Duodenal mucosa (tissue), 2 donors: ENCODE results near the gene ADIG.
"Not testable (repeated sequence)": the region's sequence is repeated elsewhere in the genome, so short reads cannot be mapped to it uniquely, and the experiment has no call there.

Experiments
- H3K27ac ChIP-seq: one replicate; pipeline ENCODE4 v1.7.0; 2013; ENCODE audit warnings: low read depth, low read length
- H3K27me3 ChIP-seq, 2 donors: one replicate each; pipeline ENCODE4 v1.7.0; 2013; ENCODE audit warnings: low read length in 2 of 2, control low read depth in 1 of 2; ENCODE audit not compliant: insufficient read depth in 2 of 2, control insufficient read depth in 1 of 2
- H3K36me3 ChIP-seq, 2 donors: one replicate each; pipeline ENCODE4 v1.7.0; 2013; ENCODE audit warnings: low read length in 2 of 2, control low read depth in 1 of 2; ENCODE audit not compliant: insufficient read depth in 2 of 2, control insufficient read depth in 1 of 2
- H3K4me1 ChIP-seq, 2 donors: one replicate each; pipeline ENCODE4 v1.7.0; 2013; ENCODE audit warnings: low read length in 2 of 2, control low read depth in 1 of 2; ENCODE audit not compliant: insufficient read depth in 2 of 2, control insufficient read depth in 1 of 2
- H3K4me3 ChIP-seq, 2 donors: one replicate each; pipeline ENCODE4 v1.7.0; 2013; ENCODE audit warnings: low read length in 2 of 2, low read depth in 1 of 2
- H3K9ac ChIP-seq, 2 donors: one replicate each; pipeline ENCODE4 v1.7.0; 2013; ENCODE audit warnings: low read length in 2 of 2, low read depth in 1 of 2
- H3K9me3 ChIP-seq, 2 donors: one replicate each; pipeline ENCODE4 v1.7.0; 2013; ENCODE audit warnings: low read length in 2 of 2, control low read depth in 1 of 2; ENCODE audit not compliant: control insufficient read depth in 1 of 2

The ADIG gene

GRCh38 chr20:38588303-38588702 is 7.3 kb downstream of the ADIG start:
- Histone ChIP-seq H3K4me1 (no peaks in the 10 kb centered on the region), H3K9me3 (no peaks in the 10 kb centered on the region), H3K36me3 (no peaks in the 10 kb centered on the region), H3K27me3 (no peaks in the 10 kb centered on the region), H3K4me3 (no peak overlapping the region), H3K9ac (no peak overlapping the region), H3K27ac (no peak overlapping the region)

GRCh38 chr20:38589351-38589750 is 8.4 kb downstream of the ADIG start:
- Histone ChIP-seq H3K36me3 (no peaks in the 10 kb centered on the region), H3K4me3 (no peak overlapping the region), H3K27ac (no peak overlapping the region), H3K9me3 (no peaks in the 10 kb centered on the region), H3K27me3 (no peaks in the 10 kb centered on the region), H3K4me1 (no peaks in the 10 kb centered on the region), H3K9ac (no peak overlapping the region)

- Histone ChIP-seq H3K36me3 (no peaks in the 10 kb centered on the region), H3K4me1 (no peaks in the 10 kb centered on the region), H3K9ac (no peak overlapping the region), H3K9me3 (no peaks in the 10 kb centered on the region), H3K27ac (no peak overlapping the region), H3K27me3 (no peaks in the 10 kb centered on the region), H3K4me3 (no peak overlapping the region)
Observed at GRCh38 chr20:38589967-38590675, 9.1 kb downstream of the ADIG start.

GRCh38 chr20:38590676-38591473 is 9.9 kb downstream of the ADIG start:
- no peaks in the 10 kb centered on the region for H3K27me3 ChIP-seq
- no peaks in the 10 kb centered on the region for H3K36me3 ChIP-seq
- no peaks in the 10 kb centered on the region for H3K4me1 ChIP-seq
- no peaks in the 10 kb centered on the region for H3K9me3 ChIP-seq
- H3K4me3 ChIP-seq: no peak overlapping the region
- no peak overlapping the region for H3K9ac ChIP-seq
- H3K27ac ChIP-seq: no peak overlapping the region

- no peaks in the 10 kb centered on the region for H3K4me1 ChIP-seq
- no peaks in the 10 kb centered on the region for H3K36me3 ChIP-seq
- no peak overlapping the region for H3K9ac ChIP-seq
- H3K9me3 ChIP-seq: no peaks in the 10 kb centered on the region
- no peak overlapping the region for H3K27ac ChIP-seq
- no peak overlapping the region for H3K4me3 ChIP-seq
- H3K27me3 ChIP-seq: no peaks in the 10 kb centered on the region
Observed at GRCh38 chr20:38591474-38592410, 10.7 kb downstream of the ADIG start.

- not testable (repeated sequence) for H3K27ac ChIP-seq, H3K9ac ChIP-seq, H3K36me3 ChIP-seq, H3K4me1 ChIP-seq, H3K4me3 ChIP-seq, H3K9me3 ChIP-seq, H3K27me3 ChIP-seq
Observed at GRCh38 chr20:38592411-38592790, 11.4 kb downstream of the ADIG start.

GRCh38 chr20:38594281-38594680 is 13.3 kb downstream of the ADIG start:
- not testable (repeated sequence) for H3K4me1 ChIP-seq, H3K36me3 ChIP-seq, H3K27me3 ChIP-seq, H3K4me3 ChIP-seq, H3K9me3 ChIP-seq, H3K9ac ChIP-seq, H3K27ac ChIP-seq

GRCh38 chr20:38595886-38596285 is 14.9 kb downstream of the ADIG start:
- H3K4me1 ChIP-seq, H3K27ac ChIP-seq, H3K36me3 ChIP-seq, H3K4me3 ChIP-seq, H3K9me3 ChIP-seq, H3K9ac ChIP-seq: not testable (repeated sequence)
- peaks cover 11 to 17% of the 10 kb centered on the region in 2 donors for H3K27me3 ChIP-seq

GRCh38 chr20:38599410-38599882 is 18.4 kb downstream of the ADIG start:
- H3K4me3 ChIP-seq: no peak overlapping the region
- no peak overlapping the region for H3K9ac ChIP-seq
- H3K4me1 ChIP-seq: no peaks in the 10 kb centered on the region
- H3K9me3 ChIP-seq: no peaks in the 10 kb centered on the region
- no peaks in the 10 kb centered on the region for H3K36me3 ChIP-seq
- no peak overlapping the region for H3K27ac ChIP-seq
- peaks cover 32 to 45% of the 10 kb centered on the region in 2 donors for H3K27me3 ChIP-seq

GRCh38 chr20:38600057-38600456 is 19.1 kb downstream of the ADIG start:
- Histone ChIP-seq H3K27ac (no peak overlapping the region), H3K27me3 (peaks cover 35 to 45% of the 10 kb centered on the region in 2 donors), H3K9ac (no peak overlapping the region), H3K4me1 (no peaks in the 10 kb centered on the region), H3K4me3 (no peak overlapping the region), H3K9me3 (no peaks in the 10 kb centered on the region), H3K36me3 (no peaks in the 10 kb centered on the region)
